ENCODE results near the gene CASK.

CASK gene

DNA sequence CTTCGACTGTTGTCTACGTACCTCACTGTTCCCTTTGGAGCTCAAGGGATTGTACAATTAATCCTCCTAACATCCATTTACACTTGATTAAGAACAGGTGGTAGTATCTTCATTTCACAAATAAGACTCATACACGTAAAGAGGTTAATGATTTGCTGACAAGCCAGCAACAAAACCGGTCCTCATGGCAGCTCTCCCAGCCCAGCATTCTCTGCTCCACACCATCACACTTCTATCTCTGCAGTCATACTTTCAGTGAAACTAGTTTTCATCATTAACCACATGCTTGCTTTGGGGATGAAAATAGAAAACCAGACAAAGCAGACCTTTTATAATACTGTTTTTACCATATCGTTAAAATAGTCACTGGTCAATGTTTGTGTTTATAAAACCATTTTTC, 28.7 kb upstream of the CASK start:
- H3K4me3 ChIP-seq (ENCODE audit: low read length): no peak overlapping the region
- no peak for DNase-seq (ENCODE audit: low read depth)
- TF ChIP-seq, protein P1, sequence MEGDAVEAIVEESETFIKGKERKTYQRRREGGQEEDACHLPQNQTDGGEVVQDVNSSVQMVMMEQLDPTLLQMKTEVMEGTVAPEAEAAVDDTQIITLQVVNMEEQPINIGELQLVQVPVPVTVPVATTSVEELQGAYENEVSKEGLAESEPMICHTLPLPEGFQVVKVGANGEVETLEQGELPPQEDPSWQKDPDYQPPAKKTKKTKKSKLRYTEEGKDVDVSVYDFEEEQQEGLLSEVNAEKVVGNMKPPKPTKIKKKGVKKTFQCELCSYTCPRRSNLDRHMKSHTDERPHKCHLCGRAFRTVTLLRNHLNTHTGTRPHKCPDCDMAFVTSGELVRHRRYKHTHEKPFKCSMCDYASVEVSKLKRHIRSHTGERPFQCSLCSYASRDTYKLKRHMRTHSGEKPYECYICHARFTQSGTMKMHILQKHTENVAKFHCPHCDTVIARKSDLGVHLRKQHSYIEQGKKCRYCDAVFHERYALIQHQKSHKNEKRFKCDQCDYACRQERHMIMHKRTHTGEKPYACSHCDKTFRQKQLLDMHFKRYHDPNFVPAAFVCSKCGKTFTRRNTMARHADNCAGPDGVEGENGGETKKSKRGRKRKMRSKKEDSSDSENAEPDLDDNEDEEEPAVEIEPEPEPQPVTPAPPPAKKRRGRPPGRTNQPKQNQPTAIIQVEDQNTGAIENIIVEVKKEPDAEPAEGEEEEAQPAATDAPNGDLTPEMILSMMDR (conservative IDR thresholded peaks at IDR 0.05; ENCODE audit: low read depth, low read length): no peak

DNA sequence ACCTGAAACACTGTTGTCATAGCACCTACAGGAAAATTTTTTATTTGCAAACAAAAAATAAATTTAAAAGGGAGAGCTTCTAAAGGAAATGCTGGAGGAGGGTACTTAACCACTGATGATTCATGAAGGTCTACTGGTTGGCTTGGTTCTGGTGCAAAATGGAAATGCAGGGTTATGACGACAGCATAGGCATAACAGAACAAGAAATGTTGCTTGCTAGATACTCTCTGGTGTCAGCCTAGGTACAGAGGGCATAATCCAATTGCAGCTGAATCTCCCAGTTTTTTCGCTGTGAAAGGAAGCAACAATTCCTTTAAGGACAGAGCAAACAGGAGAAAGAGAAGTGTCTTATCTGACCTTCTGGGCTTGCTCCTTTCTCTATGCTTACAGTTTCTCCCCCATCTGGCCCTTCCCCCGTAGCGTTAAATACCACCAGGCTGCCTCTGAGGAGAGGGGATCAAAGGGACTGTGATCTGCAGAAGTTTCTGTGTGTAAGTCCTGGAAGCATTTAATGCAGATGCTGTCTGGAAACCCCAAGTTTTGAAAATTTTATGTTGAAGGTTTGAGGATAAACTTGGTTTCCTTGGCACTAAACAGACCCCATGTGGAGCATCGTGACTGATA, 23.7 kb upstream of the CASK start:
- DNase-seq (ENCODE audit: low read depth): no peak
- TF ChIP-seq, protein P1 (conservative IDR thresholded peaks at IDR 0.05; ENCODE audit: low read depth, low read length): no peak

DNA sequence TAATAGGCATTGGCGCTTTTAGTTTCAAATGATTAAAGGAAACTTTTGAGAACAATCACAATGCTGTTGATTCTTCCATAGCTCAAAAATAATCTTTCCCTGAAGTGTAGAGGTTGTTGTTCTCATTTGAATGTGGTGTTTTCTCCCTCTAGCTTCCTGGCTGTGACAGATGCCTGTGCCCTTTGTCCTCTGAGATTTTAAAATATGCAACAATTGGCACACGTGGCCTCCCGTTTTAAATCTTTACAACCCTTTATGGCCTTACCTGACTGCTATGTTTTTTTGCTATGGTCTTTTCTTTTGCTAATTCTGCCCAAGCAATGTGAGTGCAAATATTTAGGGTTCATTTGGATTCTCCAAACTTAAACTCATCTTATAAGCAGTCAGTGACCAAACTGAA, 22.9 kb upstream of the CASK start:
- TF ChIP-seq, protein P1 (conservative IDR thresholded peaks at IDR 0.05; ENCODE audit: low read depth, low read length): no peak
- H3K4me3 ChIP-seq (ENCODE audit: low read length): no peak overlapping the region
- no peak for DNase-seq (ENCODE audit: low read depth)

More for the DNA sequence above, 23.7 kb upstream of the CASK start:
- no peak overlapping the region for H3K4me3 ChIP-seq (ENCODE audit: low read length)

DNA sequence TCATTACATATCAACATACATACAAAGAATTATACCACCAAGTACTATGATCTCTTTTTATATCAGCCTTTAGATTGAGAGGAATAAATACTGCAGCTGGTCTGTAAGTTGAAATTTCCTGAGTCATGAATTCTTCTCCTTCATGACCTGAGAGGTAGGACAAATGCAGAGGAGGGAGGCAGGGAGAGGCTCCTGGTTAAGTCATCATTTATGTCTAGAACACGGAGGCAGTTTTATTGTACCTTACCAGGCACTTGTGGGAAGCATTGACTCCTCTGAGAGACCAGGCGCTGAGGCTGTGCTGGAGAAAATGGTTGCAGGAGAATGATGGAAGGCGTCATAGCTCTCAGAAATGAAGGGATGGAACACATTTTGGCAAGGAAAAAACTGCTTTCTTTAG, 12.5 kb upstream of the CASK start:
- TF ChIP-seq, protein P1 (conservative IDR thresholded peaks at IDR 0.05; ENCODE audit: low read depth, low read length): no peak
- DNase-seq (ENCODE audit: low read depth): no peak
- H3K4me3 ChIP-seq (ENCODE audit: low read length): no peak overlapping the region

- H3K4me3 ChIP-seq (ENCODE audit: low read length): no peak overlapping the region
- TF ChIP-seq, protein P1 (conservative IDR thresholded peaks at IDR 0.05; ENCODE audit: low read depth, low read length): no peak
- DNase-seq (ENCODE audit: low read depth): no peak
Measured at GRCh38 chrX:41933546-41933945, 10.2 kb upstream of the CASK start.

- TF ChIP-seq, protein P1 (conservative IDR thresholded peaks at IDR 0.05; ENCODE audit: low read depth, low read length): no peak
Measured at GRCh38 chrX:41932885-41933284, 9.5 kb upstream of the CASK start.

GRCh38 chrX:41931591-41931990, 8.2 kb upstream of the CASK start:
- H3K4me3 ChIP-seq (ENCODE audit: low read length): no peak overlapping the region
- no peak for DNase-seq (ENCODE audit: low read depth)
- TF ChIP-seq, protein P1 (conservative IDR thresholded peaks at IDR 0.05; ENCODE audit: low read depth, low read length): no peak

More at GRCh38 chrX:41932885-41933284, 9.5 kb upstream of the CASK start:
- DNase-seq (ENCODE audit: low read depth): no peak
- H3K4me3 ChIP-seq (ENCODE audit: low read length): no peak overlapping the region

All from retinal pigment epithelial cell (primary cell).